GM19463 (cell line): Measurements from ENCODE around the gene TET3.

ENCODE experiments used
- ATAC-seq: cut with Tn5 transposase; IDR thresholded peaks from one replicate; pipeline ENCODE4 v1.9.1; 2021; ENCODE audit warnings: mild to moderate bottlenecking, moderate library complexity; ENCODE audit not compliant: unreplicated experiment

TET3 gene

DNA sequence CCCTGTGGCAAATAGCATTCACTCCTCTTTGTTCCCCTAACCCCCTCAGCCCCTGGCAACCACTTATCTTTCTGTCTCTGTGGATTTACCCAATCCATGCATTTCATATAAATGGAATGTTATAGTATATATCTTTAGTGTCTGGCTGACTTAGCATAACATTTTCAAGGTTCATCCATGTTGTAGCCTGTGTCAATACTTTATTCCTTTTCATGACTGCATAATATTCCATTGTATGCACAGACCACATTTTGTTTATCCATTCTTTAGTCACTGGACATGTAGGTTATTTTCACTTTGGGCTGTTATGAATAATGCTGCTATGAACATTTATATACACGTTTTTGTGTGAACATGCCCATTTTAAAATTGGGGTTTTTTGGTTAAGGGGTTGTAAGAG, 42.8 kb downstream of the TET3 start:
- ATAC-seq, result no peak

DNA sequence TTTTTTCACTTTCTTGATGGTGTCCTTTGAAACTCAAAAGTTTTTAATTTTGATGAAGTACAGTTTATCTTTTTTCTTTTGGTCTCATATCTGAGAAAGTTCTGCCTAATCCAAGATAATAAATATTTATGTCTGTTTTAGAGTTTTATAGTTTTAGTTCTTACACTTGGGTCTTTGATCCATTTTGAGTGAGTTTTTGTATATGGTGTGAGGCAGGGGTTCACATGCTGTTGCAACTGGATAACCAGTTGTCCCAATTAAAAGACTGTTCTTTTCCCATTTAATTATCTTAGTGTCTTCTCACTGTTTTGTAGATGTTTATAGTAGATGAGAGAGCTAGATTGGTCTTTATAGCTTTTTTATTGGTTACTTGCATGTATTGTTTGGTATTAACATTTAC, 43.6 kb downstream of the TET3 start:
- ATAC-seq, result no peak

DNA sequence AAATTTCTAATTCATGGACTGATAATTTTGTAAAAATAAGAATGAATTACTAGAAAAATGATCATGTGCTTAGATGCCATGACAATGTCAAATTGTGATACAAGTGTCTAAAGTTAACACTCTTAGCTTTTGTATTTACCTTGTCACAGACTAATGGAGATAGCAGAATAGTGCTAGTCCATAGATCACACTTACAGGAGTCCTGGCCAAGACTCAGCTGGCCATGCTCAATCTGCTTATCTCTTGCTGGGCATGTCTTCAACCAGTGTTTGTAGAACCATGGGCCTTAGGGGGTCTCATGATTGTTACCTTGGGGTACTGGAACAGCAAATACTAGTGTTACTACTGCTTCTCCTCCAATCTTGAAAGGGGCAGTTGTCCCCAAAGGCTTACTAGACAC, 44.0 kb downstream of the TET3 start:
- no peak for ATAC-seq

DNA sequence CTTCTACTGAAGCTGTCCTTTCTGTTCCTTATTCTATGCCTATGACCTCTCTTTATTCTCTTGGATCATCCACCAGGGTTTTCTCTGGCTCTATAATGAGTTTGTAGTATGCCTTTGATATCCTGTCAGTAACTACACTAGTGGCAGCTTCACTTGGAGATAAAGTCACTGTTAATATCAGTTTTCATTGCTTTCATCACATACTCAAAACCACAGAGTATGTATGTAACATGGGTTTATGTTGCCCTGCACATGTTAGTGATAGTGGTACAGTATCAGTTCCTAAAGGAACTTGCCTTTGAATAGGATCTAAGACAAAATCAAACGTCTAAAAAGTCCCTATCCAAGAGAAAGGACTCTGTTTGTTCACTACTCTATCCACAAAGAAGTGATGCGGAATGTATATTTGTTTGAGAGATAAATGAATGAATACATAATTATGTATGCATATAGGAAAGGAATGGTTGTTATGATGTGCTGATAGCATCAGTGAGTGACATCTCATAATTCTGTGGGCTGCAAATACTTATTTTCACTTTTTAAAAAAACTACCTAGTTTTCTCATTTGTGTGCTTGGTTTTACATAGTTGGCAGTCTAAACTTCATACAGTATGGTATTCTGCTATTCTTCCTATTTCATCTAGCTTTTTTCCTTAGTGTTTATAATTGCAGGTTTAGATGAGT, 45.1 kb downstream of the TET3 start:
- no peak for ATAC-seq

DNA sequence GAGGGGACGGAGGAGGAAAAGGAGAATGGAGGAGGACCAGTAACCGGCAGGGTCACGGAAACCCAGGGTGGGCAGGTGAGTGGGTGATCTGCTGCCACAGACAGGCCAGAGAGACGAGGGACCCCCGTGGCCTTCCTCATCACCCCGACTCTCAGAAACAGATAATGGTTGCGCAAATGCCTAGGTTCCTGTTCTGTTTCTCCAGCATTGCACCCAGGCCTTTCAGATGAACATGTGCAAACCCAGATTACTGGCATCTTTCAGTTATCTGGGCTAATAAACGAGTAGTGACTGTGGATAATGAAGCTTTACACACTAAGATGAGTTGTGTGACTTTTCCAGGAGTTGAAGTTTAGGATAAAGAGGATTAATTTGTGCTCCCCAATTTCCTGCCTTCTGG, 46.5 kb downstream of the TET3 start:
- ATAC-seq, result no peak

DNA sequence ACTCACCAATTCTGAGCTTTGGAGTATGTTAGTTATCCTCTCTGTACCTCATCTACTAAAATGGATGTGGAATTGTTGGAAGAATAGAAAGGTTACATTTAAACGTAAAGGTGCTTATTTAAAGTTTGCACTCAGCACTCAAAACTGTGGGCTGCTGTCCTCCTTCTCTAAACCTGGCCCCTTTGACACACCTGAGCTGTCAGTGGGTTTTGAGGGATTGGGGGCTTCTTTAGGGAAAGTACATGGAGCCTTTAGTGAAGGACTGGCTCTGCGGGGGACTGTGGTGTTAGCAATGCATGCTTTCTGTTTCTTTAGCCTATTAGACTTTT, 47.2 kb downstream of the TET3 start:
- ATAC-seq, result no peak

DNA sequence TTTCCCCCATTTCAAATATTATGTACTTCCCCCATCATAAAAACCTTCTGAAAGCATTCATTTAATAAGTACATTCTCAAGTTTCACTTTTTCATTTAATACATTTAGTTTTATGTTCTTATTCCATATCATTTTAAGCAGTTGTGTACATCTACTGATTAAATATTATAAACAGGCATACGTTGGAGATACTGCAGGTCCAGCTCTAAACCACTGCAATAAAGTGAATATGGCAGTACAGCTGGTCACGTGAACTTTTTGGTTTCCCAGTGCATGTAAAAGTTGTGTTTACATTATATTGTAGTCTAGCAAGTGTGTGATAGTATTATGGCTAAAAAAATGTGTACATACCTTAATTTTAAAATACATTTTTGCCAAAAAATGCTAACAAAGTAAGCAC, 48.7 kb downstream of the TET3 start:
- no peak for ATAC-seq
